ENCODE data around the gene AOPEP. TPM values are rescaled to one million over a fixed set of nuclear protein-coding genes. Genes with fewer than 3 reads are reported as not detected.

Gene AOPEP
- total RNA-seq, 1 experiment from 2014 or later = 15.0 TPM

DNA sequence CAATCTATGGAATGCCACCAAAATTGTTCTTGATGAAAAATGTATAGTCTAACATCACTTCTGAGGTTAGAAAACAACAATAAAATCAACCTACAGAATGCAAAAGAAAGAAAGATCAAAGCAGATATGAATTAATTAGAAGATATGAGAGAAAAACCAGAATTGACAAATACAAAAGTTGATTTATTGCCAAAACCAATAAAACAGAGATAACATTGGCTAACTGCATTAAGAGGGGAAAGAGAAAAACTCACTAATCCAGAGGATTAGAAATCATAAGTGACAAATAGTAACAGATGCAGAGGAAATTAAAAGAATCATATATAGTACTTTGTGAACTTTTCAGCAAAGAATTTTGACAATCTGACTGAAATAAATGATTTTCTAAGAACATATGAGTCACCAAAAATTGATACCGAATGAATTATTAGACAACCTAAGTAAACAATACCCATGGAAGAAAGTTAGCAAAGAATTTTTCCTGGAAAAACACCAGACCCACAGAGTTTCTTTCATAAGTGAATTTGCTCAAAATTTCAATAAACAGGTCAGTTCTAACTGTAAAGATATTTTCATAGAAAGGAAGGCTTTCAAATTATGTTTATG, 167.7 kb downstream of the AOPEP start:
- Histone ChIP-seq H4K8ac (replicated peaks; ENCODE audit: insufficient read length, low read depth, low read length) (no peak overlapping the region), H3K14ac (ENCODE audit: insufficient read depth, low read length) (no peak overlapping the region), H3K23ac (ENCODE audit: insufficient read length, low read depth, low read length) (no peak overlapping the region), H3K79me1 (ENCODE audit: insufficient read depth, low read depth, low read length, poor library complexity, severe bottlenecking) (no peaks in the 10 kb centered on the region), H2BK5ac (ENCODE audit: insufficient read length, low read length) (no peak overlapping the region), H2BK12ac (ENCODE audit: insufficient read length, low read depth, low read length) (no peak overlapping the region), H3K23me2 (ENCODE audit: insufficient read length, low read depth, low read length, poor library complexity, severe bottlenecking) (no peaks in the 10 kb centered on the region), H4K5ac (ENCODE audit: insufficient read length, low read depth, low read length) (no peak overlapping the region), H3K56ac (ENCODE audit: insufficient read length, low read depth, low read length) (no peak overlapping the region), H3K9me3 (ENCODE audit: control insufficient read depth, low read depth, low read length) (no peaks in the 10 kb centered on the region), H3K4me2 (ENCODE audit: insufficient read depth, insufficient read length, low read length) (no peak overlapping the region), H2AFZ (ENCODE audit: low read length) (no peak overlapping the region), H2BK15ac (ENCODE audit: low read depth, low read length) (no peak overlapping the region), H3K9ac (ENCODE audit: extremely low read depth, insufficient read length, low read length) (no peak overlapping the region), H3K4me1 (ENCODE audit: insufficient read depth, low read length) (no peaks in the 10 kb centered on the region), H3K27ac (ENCODE audit: insufficient read length, low read depth, low read length) (no peak overlapping the region), H3K18ac (ENCODE audit: insufficient read length, low read depth, low read length) (no peak overlapping the region), H2BK120ac (ENCODE audit: low read depth, low read length, poor library complexity, severe bottlenecking) (no peak overlapping the region), H2AK5ac (ENCODE audit: insufficient read length, low read length) (no peak overlapping the region), H3K79me2 (ENCODE audit: insufficient read depth, low read length) (no peaks in the 10 kb centered on the region), H4K91ac (ENCODE audit: insufficient read length, low read depth, low read length) (no peak overlapping the region), H3K4ac (ENCODE audit: low read depth, low read length) (no peak overlapping the region), H4K20me1 (ENCODE audit: control insufficient read depth, insufficient read depth, insufficient read length) (no peaks in the 10 kb centered on the region), H3T11ph (ENCODE audit: low read length) (no peak overlapping the region), H2BK20ac (ENCODE audit: low read depth, low read length, poor library complexity, severe bottlenecking) (no peak overlapping the region), H3K27me3 (ENCODE audit: insufficient read depth, low read length) (no peaks in the 10 kb centered on the region)
- TF ChIP-seq, protein P1, sequence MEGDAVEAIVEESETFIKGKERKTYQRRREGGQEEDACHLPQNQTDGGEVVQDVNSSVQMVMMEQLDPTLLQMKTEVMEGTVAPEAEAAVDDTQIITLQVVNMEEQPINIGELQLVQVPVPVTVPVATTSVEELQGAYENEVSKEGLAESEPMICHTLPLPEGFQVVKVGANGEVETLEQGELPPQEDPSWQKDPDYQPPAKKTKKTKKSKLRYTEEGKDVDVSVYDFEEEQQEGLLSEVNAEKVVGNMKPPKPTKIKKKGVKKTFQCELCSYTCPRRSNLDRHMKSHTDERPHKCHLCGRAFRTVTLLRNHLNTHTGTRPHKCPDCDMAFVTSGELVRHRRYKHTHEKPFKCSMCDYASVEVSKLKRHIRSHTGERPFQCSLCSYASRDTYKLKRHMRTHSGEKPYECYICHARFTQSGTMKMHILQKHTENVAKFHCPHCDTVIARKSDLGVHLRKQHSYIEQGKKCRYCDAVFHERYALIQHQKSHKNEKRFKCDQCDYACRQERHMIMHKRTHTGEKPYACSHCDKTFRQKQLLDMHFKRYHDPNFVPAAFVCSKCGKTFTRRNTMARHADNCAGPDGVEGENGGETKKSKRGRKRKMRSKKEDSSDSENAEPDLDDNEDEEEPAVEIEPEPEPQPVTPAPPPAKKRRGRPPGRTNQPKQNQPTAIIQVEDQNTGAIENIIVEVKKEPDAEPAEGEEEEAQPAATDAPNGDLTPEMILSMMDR (conservative IDR thresholded peaks at IDR 0.05) = no peak
- no CpG with 5 or more reads among the region's 1 CpG for WGBS (ENCODE audit: extremely low coverage, insufficient read length, low lambda C conversion rate)
- no peak overlapping the region for H3K4me3 Mint-ChIP-seq
- no peaks in the 10 kb centered on the region for H3K27me3 Mint-ChIP-seq (ENCODE audit: low read depth)
- DNase-seq = no peak
- peaks cover 5 to 15% (median 9%) of the 10 kb centered on the region in 3 experiments; a peak in 6 of 7 replicates for H3K36me3 Mint-ChIP-seq (ENCODE audit: insufficient read depth in 1 of 3, low read depth in 3 of 3)
- H3K9me3 Mint-ChIP-seq = peaks cover 10 to 12% of the 10 kb centered on the region in 2 experiments; a peak in 4 of 5 replicates
- no peak overlapping the region for H3K27ac Mint-ChIP-seq
- H3K4me1 Mint-ChIP-seq = no peaks in the 10 kb centered on the region
